K562 (cell line): Measurements from ENCODE around the gene BCAP31. TPM values are rescaled to one million over a fixed set of nuclear protein-coding genes. Genes with fewer than 3 reads are reported as not detected.
A peak's percentile ranks its signal among the peaks of the same experiment; 100 is the strongest.

ENCODE experiments used
- ATAC-seq: fragments of 200-7000 bp; cut with Tn5 transposase; 3 replicates; pipeline ENCODE4 v1.9.1; 2020; ENCODE audit warnings: moderate library complexity
- BruUV-seq: library from RNA; stranded (reverse); fragments of 400-500 nt; replicated peaks from 2 replicates; lab custom pipeline; 2021; lab: Mats Ljungman, UMichigan
- CTCF ChIA-PET: fragments of 300-600 bp; formaldehyde crosslinking; extraction: SDS; loops from one replicate; lab custom pipeline; 2021; ENCODE audit warnings: low intra/inter-chr PET ratio; lab: Yijun Ruan, JAX
- POLR2A ChIA-PET: fragments of 300-600, 350-650 bp; sonication (Branson Sonifier 250); formaldehyde crosslinking; extraction: SDS; loops from one replicate; lab custom pipeline; 2021; ENCODE audit warnings: antibody characterized with exemption, inconsistent platforms; lab: Yijun Ruan, JAX
- DNase-seq, 4 experiments: peaks; one replicate each; pipeline versions ENCODE4 v3.0.0 to v3.0.0-alpha.2; 2011 to 2018; ENCODE audit warnings: low spot score in 3 of 4, mixed read lengths in 3 of 4; ENCODE audit errors: extremely low read depth in 1 of 4
- FAIRE-seq: peaks from 2 replicates; lab custom pipeline; 2011; peaks lifted over from hg19 to GRCh38; lab: Jason Lieb, UNC
- H2AFZ ChIP-seq: 2 replicates; pipeline ENCODE4 v1.6.0; 2011; ENCODE audit warnings: low read depth, low read length, control low read depth, inconsistent platforms
- H3K27ac ChIP-seq: fragments of 200-600 bp; 3 replicates; pipeline ENCODE4 v1.8.0; 2011; ENCODE audit warnings: low read depth, mild to moderate bottlenecking, control low read depth, inconsistent platforms, low read length, moderate library complexity, mixed read lengths; ENCODE audit errors: extremely low read depth
- H3K27me3 ChIP-seq, 2 experiments: fragments of 300-600 bp in 1 of 2; 2 replicates in 1 of 2; 3 replicates in 1 of 2; pipeline versions ENCODE4 v1.6.0 to v1.8.0; 2011; ENCODE audit warnings: inconsistent platforms in 2 of 2, low read length in 2 of 2, mild to moderate bottlenecking in 1 of 2, mixed read lengths in 1 of 2, moderate library complexity in 1 of 2; ENCODE audit not compliant: control insufficient read depth in 2 of 2, insufficient read depth in 2 of 2
- H3K36me3 ChIP-seq: fragments of 300-600 bp; 3 replicates; pipeline ENCODE4 v1.8.0; 2011; ENCODE audit warnings: mild to moderate bottlenecking, low read length, inconsistent platforms; ENCODE audit not compliant: control insufficient read depth, insufficient read depth
- H3K4me1 ChIP-seq, 2 experiments: fragments of 200-600 bp in 1 of 2; replicated peaks in 1 of 2; 2 replicates in 1 of 2; 3 replicates in 1 of 2; pipeline versions ENCODE4 v1.5.1 to v1.8.0; 2011; ENCODE audit warnings: inconsistent platforms in 2 of 2, low read length in 2 of 2, mild to moderate bottlenecking in 1 of 2, mixed read lengths in 1 of 2, moderate library complexity in 1 of 2; ENCODE audit not compliant: control insufficient read depth in 2 of 2, insufficient read depth in 2 of 2
- H3K4me2 ChIP-seq: 2 replicates; pipeline ENCODE4 v1.6.1; 2011; ENCODE audit warnings: low read length, control low read depth, inconsistent platforms, mixed read lengths; ENCODE audit not compliant: insufficient read depth
- H3K4me3 ChIP-seq: fragments of 200-600 bp; sonication (generic), shearing (Covaris generic); 2 replicates; pipeline ENCODE4 v1.5.1; 2016; ENCODE audit warnings: control low read depth, inconsistent platforms
- H3K79me2 ChIP-seq: fragments of 200-600 bp; 3 replicates; pipeline ENCODE4 v1.8.0; 2011; ENCODE audit warnings: low read length, inconsistent platforms; ENCODE audit not compliant: control insufficient read depth, insufficient read depth
- H3K9ac ChIP-seq, 2 experiments: 2 replicates each; pipeline versions ENCODE4 v1.6.0 to v1.6.1; 2011; ENCODE audit warnings: low read depth in 2 of 2, low read length in 2 of 2, control low read depth in 1 of 2, inconsistent platforms in 1 of 2, mild to moderate bottlenecking in 1 of 2, mixed read lengths in 1 of 2; ENCODE audit not compliant: insufficient read depth in 1 of 2
- H3K9me1 ChIP-seq: one replicate; pipeline ENCODE4 v1.6.0; 2011; ENCODE audit warnings: inconsistent platforms, mild to moderate bottlenecking, low read length, moderate library complexity; ENCODE audit not compliant: control insufficient read depth, insufficient read depth
- H3K9me3 ChIP-seq: replicated peaks from 2 replicates; pipeline ENCODE4 v1.5.1; 2011; ENCODE audit warnings: low read depth, low read length, inconsistent platforms; ENCODE audit not compliant: control insufficient read depth, insufficient read depth
- H4K20me1 ChIP-seq: replicated peaks from 2 replicates; pipeline ENCODE4 v1.6.1; 2011; ENCODE audit warnings: low read length, inconsistent platforms, mixed read lengths; ENCODE audit not compliant: control insufficient read depth, insufficient read depth
- FOXP1 ChIP-seq: sonication (generic); formaldehyde crosslinking; IDR thresholded peaks from 2 replicates; pipeline ENCODE4 v1.8.0; 2022; ENCODE audit warnings: mild to moderate bottlenecking, missing genetic modification reagents
- MNT ChIP-seq, 2 experiments: fragments of 450-650 bp; conservative IDR thresholded peaks; 2 replicates each; pipeline ENCODE4 v1.6.1; 2017; ENCODE audit warnings: mild to moderate bottlenecking in 2 of 2, moderate library complexity in 2 of 2
- PCBP1 ChIP-seq: fragments of 200-400 bp; formaldehyde crosslinking; IDR thresholded peaks from 2 replicates; pipeline ENCODE4 v1.6.1; 2018; ENCODE audit warnings: mild to moderate bottlenecking, low read depth, low read length; ENCODE audit not compliant: poor library complexity, severe bottlenecking
- RBM15 ChIP-seq: fragments of 200-400 bp; formaldehyde crosslinking; IDR thresholded peaks from 2 replicates; pipeline ENCODE4 v1.6.1; 2018; ENCODE audit warnings: mild to moderate bottlenecking, low read length, moderate library complexity; ENCODE audit not compliant: insufficient read depth
- WGBS: fragments of 100-300 bp; shearing (Covaris generic); methylation state at CpG from one replicate; pipeline ENCODE4 v1.1.6; 2016; ENCODE audit warnings: low coverage, mixed read lengths; ENCODE audit not compliant: insufficient coverage; ENCODE audit errors: missing lambda C conversion rate; 5-methylcytosine and 5-hydroxymethylcytosine counted together
- in situ Hi-C: fragments of 300-500 bp; cut with MboI; formaldehyde crosslinking; loops from 4 replicates; pipeline ENCODE4 v1.15.0; 2018; ENCODE audit warnings: inconsistent platforms, mixed read lengths
- intact Hi-C: fragments of 100-400 bp; cut with micrococcal nuclease; formaldehyde crosslinking; loops from 2 replicates; pipeline ENCODE4 v1.14.2; 2022
- polyA plus RNA-seq, 8 experiments: library from polyadenylated mRNA; depleted of rRNA in 4 of 8; stranded (reverse) in 5 of 8; unstranded in 3 of 8; fragments of >200 nt; fragmentation: Nextera tagmentation in 2 of 8; fragmentation: Illumina TruSeq in 1 of 8; extraction: Ambion mirVana in 2 of 8; extraction: Trizol in 1 of 8; gene quantifications; 2 replicates each; pipeline versions ENCODE4 v1.2.1 to v1.2.3, GENCODE V29; 2011 to 2014; ENCODE audit warnings: inconsistent platforms in 1 of 8, missing spikeins in 1 of 8
- total RNA-seq, 7 experiments: library from RNA; depleted of rRNA in 6 of 7; stranded (reverse); fragments of >200 nt in 6 of 7; fragmentation: Illumina TruSeq in 2 of 7; extraction: Trizol in 2 of 7; gene quantifications; 2 replicates each; pipeline versions ENCODE4 v1.2.1 to v1.2.3, GENCODE V29; 2011 to 2021; ENCODE audit warnings: low replicate concordance in 1 of 7
- TF ChIP-seq, protein P1 (sequence below): fragments of 450-650 bp; IDR thresholded peaks from 2 replicates; pipeline ENCODE4 v1.6.1; 2016; ENCODE audit warnings: mild to moderate bottlenecking, moderate library complexity

BCAP31 gene
- total and polyA plus RNA-seq, 9 of the 15 experiments (the other 6 are each of a cell fraction or from before 2014, with no cell fraction given), result 156 to 683 (median 188) TPM

- peak overlapping the region; percentile 86 for H2AFZ ChIP-seq
- BruUV-seq, result no TSS peak
- peak overlapping the region; percentile 87 for H3K4me2 ChIP-seq
- no peaks in the 10 kb centered on the region for H3K9me1 ChIP-seq
- peaks cover 15 to 76% of the 10 kb centered on the region in 2 experiments for H3K4me1 ChIP-seq
- H3K9me3 ChIP-seq, result no peaks in the 10 kb centered on the region
- in situ Hi-C loops (no loop called here), intact Hi-C loops (loop anchor here (2.0 to 5.0 kb wide), 3 partner anchors 29 to 181 kb away; partner anchors contain the start of genes ARHGAP4, IDH3G and SSR4)
- ChIA-PET POLR2A (interaction anchor here (0.6 to 0.8 kb wide), 4 partner anchors 34 to 781 kb away, joined by 3 to 4 read pairs (median 3); partner anchors contain the start of gene G6PD), CTCF (interaction anchor here (0.8 to 1.4 kb wide), 2 partner anchors 183 to 188 kb away, joined by 3 to 7 read pairs; no protein-coding TSS in a partner anchor)
- H3K9ac ChIP-seq, result peak overlapping the region; percentile 92 to 96
- H3K4me3 ChIP-seq, result peak overlapping the region; percentile 51
- WGBS, result 3% methylated on average over 14 of the region's 27 CpGs
- H3K27ac ChIP-seq, result peak overlapping the region; percentile 99
- H3K27me3 ChIP-seq, result no peaks in the 10 kb centered on the region
- ATAC-seq (peak; percentile 87), DNase-seq (peak; percentile 75 to 92 (median 82)), FAIRE-seq (peak; percentile 94)
- no peaks in the 10 kb centered on the region for H3K36me3 ChIP-seq
- H3K79me2 ChIP-seq, result peaks cover 14% of the 10 kb centered on the region
- H4K20me1 ChIP-seq, result no peaks in the 10 kb centered on the region
- no peak for TF ChIP-seq RBM15
- TF ChIP-seq, protein P1, sequence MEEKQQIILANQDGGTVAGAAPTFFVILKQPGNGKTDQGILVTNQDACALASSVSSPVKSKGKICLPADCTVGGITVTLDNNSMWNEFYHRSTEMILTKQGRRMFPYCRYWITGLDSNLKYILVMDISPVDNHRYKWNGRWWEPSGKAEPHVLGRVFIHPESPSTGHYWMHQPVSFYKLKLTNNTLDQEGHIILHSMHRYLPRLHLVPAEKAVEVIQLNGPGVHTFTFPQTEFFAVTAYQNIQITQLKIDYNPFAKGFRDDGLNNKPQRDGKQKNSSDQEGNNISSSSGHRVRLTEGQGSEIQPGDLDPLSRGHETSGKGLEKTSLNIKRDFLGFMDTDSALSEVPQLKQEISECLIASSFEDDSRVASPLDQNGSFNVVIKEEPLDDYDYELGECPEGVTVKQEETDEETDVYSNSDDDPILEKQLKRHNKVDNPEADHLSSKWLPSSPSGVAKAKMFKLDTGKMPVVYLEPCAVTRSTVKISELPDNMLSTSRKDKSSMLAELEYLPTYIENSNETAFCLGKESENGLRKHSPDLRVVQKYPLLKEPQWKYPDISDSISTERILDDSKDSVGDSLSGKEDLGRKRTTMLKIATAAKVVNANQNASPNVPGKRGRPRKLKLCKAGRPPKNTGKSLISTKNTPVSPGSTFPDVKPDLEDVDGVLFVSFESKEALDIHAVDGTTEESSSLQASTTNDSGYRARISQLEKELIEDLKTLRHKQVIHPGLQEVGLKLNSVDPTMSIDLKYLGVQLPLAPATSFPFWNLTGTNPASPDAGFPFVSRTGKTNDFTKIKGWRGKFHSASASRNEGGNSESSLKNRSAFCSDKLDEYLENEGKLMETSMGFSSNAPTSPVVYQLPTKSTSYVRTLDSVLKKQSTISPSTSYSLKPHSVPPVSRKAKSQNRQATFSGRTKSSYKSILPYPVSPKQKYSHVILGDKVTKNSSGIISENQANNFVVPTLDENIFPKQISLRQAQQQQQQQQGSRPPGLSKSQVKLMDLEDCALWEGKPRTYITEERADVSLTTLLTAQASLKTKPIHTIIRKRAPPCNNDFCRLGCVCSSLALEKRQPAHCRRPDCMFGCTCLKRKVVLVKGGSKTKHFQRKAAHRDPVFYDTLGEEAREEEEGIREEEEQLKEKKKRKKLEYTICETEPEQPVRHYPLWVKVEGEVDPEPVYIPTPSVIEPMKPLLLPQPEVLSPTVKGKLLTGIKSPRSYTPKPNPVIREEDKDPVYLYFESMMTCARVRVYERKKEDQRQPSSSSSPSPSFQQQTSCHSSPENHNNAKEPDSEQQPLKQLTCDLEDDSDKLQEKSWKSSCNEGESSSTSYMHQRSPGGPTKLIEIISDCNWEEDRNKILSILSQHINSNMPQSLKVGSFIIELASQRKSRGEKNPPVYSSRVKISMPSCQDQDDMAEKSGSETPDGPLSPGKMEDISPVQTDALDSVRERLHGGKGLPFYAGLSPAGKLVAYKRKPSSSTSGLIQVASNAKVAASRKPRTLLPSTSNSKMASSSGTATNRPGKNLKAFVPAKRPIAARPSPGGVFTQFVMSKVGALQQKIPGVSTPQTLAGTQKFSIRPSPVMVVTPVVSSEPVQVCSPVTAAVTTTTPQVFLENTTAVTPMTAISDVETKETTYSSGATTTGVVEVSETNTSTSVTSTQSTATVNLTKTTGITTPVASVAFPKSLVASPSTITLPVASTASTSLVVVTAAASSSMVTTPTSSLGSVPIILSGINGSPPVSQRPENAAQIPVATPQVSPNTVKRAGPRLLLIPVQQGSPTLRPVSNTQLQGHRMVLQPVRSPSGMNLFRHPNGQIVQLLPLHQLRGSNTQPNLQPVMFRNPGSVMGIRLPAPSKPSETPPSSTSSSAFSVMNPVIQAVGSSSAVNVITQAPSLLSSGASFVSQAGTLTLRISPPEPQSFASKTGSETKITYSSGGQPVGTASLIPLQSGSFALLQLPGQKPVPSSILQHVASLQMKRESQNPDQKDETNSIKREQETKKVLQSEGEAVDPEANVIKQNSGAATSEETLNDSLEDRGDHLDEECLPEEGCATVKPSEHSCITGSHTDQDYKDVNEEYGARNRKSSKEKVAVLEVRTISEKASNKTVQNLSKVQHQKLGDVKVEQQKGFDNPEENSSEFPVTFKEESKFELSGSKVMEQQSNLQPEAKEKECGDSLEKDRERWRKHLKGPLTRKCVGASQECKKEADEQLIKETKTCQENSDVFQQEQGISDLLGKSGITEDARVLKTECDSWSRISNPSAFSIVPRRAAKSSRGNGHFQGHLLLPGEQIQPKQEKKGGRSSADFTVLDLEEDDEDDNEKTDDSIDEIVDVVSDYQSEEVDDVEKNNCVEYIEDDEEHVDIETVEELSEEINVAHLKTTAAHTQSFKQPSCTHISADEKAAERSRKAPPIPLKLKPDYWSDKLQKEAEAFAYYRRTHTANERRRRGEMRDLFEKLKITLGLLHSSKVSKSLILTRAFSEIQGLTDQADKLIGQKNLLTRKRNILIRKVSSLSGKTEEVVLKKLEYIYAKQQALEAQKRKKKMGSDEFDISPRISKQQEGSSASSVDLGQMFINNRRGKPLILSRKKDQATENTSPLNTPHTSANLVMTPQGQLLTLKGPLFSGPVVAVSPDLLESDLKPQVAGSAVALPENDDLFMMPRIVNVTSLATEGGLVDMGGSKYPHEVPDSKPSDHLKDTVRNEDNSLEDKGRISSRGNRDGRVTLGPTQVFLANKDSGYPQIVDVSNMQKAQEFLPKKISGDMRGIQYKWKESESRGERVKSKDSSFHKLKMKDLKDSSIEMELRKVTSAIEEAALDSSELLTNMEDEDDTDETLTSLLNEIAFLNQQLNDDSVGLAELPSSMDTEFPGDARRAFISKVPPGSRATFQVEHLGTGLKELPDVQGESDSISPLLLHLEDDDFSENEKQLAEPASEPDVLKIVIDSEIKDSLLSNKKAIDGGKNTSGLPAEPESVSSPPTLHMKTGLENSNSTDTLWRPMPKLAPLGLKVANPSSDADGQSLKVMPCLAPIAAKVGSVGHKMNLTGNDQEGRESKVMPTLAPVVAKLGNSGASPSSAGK, result peak; percentile 87
- no peak for TF ChIP-seq FOXP1 (CRISPR knock-in tag)
- peak in 1 of 2 experiments; percentile 72; a peak in 2 of 4 replicates for TF ChIP-seq MNT (conservative IDR thresholded peaks at IDR 0.05)
- TF ChIP-seq PCBP1, result no peak
Observed at GRCh38 chrX:153765138-153766079, 41.2 kb upstream of the BCAP31 start.
